ENCODE measurements around the gene TBC1D10A. TPM values are rescaled to one million over a fixed set of nuclear protein-coding genes. Genes with fewer than 3 reads are reported as not detected.

The TBC1D10A gene
- total RNA-seq, 1 donor = 12.9 TPM

DNA sequence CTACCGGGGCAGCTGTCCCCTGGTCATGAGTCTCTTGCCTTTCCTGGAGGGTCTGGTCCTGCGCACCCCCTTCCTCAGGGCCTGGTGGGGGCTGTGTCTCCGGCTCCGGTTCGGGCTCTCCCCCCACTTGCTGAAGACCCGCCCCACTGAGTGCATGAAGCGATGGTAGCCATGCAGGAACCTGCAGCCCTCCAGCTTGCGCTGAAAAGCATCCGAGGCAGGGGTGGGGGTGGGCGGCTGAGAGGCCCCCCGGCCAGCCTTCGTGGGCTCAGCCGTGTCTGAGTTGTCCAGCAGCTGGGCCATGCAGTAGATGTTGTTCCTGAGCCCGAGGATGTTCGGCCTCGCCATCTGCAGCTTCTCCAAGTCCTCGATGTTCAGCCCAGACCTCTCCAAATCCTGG, 62.9 kb downstream of the TBC1D10A start:
- DNase-seq (ENCODE audit: low read depth) = no peak
- no peak for TF ChIP-seq CTCF (IDR thresholded peaks at IDR 0.05; ENCODE audit: insufficient read depth, low read length)

DNA sequence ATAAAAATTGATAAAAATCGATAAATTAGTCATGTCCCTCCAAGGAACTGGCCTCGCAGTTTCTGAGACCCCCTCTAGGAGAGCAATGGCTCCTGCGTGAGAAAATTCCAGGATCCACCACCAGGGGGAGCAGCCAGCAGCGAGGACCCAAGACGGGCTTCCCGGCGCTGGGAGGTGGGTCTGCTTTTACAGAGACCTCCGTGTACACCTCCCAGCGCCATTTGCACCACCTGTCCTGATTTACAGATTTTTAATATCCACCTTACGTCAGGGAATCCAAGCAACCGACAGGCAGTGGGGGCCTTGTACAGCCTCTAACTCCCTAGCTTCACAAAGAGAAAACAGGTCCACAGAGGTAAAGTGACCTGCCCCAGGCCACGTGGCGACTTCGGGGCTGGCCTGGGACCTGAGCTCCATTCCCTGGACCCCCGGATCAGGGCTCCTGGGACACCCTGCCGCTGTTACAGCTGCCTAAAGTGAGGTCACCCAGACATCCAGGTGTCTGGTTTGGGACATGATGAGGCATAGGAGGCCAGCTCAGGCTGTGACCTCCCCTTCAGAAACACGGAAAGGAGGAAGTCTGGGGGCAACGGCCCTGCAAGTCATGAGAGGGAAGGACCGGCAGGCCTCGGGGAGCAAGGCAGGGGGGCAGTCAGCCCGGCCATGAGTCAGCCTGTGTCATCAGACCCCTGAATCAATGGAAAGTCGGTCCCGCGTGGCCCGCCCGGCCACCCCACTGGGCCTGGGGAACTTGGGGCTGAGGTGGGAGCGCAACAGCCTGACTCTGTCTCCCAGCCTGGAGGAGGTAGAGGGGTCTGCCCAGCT, 63.6 kb downstream of the TBC1D10A start:
- peak; percentile 97 for TF ChIP-seq CTCF (IDR thresholded peaks at IDR 0.05; ENCODE audit: insufficient read depth, low read length)
- peak; percentile 71 for DNase-seq (ENCODE audit: low read depth)
- peak overlapping the region; percentile 35 for H3K4me3 ChIP-seq (ENCODE audit: low read depth, low read length)

More for the DNA sequence above, 62.9 kb downstream of the TBC1D10A start:
- no peak overlapping the region for H3K4me3 ChIP-seq (ENCODE audit: low read depth, low read length)

DNA sequence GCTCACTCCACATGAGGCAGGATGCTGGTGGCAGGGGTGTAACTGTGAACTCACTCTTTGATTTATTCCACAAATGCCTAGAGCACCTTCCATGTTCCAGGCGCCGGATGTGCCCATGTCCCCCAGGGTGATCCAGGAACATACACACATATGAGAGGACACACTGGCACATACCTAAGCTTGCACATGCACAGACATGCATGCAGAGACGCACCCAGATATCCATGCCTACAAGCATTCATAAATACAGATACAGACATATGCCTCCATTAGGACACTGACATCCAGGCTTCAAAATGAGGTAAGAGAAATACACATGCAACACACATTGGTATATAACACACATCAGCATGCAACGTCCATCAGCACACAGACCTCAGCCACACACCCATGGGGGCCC, 64.6 kb downstream of the TBC1D10A start:
- no peak for TF ChIP-seq CTCF (IDR thresholded peaks at IDR 0.05; ENCODE audit: insufficient read depth, low read length)
- no peak for DNase-seq (ENCODE audit: low read depth)
- no peak overlapping the region for H3K4me3 ChIP-seq (ENCODE audit: low read depth, low read length)

DNA sequence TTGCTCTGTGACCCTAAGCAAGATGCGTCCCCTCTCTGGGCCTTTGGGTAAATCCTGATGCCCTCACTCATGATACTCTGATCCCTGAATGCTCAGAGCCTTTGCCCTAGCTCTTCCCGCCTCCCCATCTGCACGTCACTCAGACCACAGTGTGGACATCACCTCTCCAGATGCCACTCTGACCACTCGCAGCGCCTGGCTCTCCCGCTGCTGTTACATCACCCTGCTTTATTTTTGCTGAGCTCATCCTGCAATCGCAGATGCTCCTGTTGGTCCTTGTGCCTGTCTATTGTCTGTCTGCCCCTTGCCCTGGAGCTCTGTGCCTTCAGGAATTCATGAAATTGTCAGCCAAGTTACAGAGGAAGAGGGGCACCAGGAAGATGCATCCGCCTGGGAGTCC, 65.6 kb downstream of the TBC1D10A start:
- H3K4me3 ChIP-seq (ENCODE audit: low read depth, low read length) = no peak overlapping the region
- no peak for TF ChIP-seq CTCF (IDR thresholded peaks at IDR 0.05; ENCODE audit: insufficient read depth, low read length)
- no peak for DNase-seq (ENCODE audit: low read depth)

DNA sequence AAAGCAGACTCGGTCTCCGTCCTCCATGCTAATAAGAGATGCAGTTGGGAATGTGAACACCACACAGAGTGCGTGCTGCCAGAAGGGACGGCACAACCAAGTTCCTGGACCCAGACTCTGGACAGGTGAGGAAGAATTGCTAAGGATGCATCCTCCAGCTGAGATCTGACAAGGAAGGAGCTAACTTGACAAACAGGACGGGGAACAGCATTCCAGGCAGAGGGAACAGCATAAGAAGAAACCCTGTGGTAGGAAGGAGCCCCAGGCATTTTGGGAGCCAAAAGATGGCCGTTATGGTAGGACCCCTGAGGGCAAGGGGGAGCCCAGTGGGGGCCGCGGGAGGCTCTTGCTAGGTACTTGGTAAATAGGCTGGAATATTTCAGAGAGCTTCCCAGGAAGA, 66.1 kb downstream of the TBC1D10A start:
- H3K4me3 ChIP-seq (ENCODE audit: low read depth, low read length) = no peak overlapping the region
- no peak for TF ChIP-seq CTCF (IDR thresholded peaks at IDR 0.05; ENCODE audit: insufficient read depth, low read length)
- DNase-seq (ENCODE audit: low read depth) = no peak

- DNase-seq (ENCODE audit: low read depth) = no peak
- TF ChIP-seq CTCF (IDR thresholded peaks at IDR 0.05; ENCODE audit: insufficient read depth, low read length) = no peak
- H3K4me3 ChIP-seq (ENCODE audit: low read depth, low read length) = no peak overlapping the region
Measured at GRCh38 chr22:30260276-30260675, 66.5 kb downstream of the TBC1D10A start.
